HEK293 (cell line): ENCODE data around the gene KCNMB2.

Experiments
- CTCF ChIA-PET: fragments of 350-600 bp; formaldehyde crosslinking; extraction: SDS; loops from one replicate; lab custom pipeline; 2021; ENCODE audit warnings: antibody characterized with exemption; lab: Yijun Ruan, JAX
- POLR2A ChIA-PET: fragments of 300-600 bp; formaldehyde crosslinking; extraction: SDS; loops from one replicate; lab custom pipeline; 2020; ENCODE audit warnings: antibody characterized with exemption, inconsistent platforms; lab: Yijun Ruan, JAX
- H3K27ac ChIP-seq: fragments of 200-500 bp; sonication (Bioruptor generic); 2 replicates; pipeline ENCODE4 v1.5.1; 2014; ENCODE audit warnings: low read depth, low read length, control low read depth, inconsistent platforms; ENCODE audit errors: extremely low read depth
- H3K36me3 ChIP-seq, 2 experiments: fragments of 200-500 bp in 1 of 2; sonication (Bioruptor generic) in 1 of 2; 1 replicate in 1 of 2; 2 replicates in 1 of 2; pipeline ENCODE4 v1.5.1; 2014 to 2017; ENCODE audit warnings: inconsistent platforms in 2 of 2, low read length in 2 of 2; ENCODE audit not compliant: control insufficient read depth in 2 of 2, insufficient read depth in 1 of 2
- H3K4me1 ChIP-seq: fragments of 200-500 bp; sonication (Bioruptor generic); 2 replicates; pipeline ENCODE4 v1.5.1; 2014; ENCODE audit warnings: mild to moderate bottlenecking, low read length, inconsistent platforms; ENCODE audit not compliant: control insufficient read depth, insufficient read depth
- H3K4me3 ChIP-seq: 2 replicates; pipeline ENCODE4 v1.5.1; 2011; ENCODE audit warnings: low read depth, mild to moderate bottlenecking, control low read depth, low read length, moderate library complexity
- H3K9me3 ChIP-seq: fragments of 200-500 bp; sonication (Bioruptor generic); 2 replicates; pipeline ENCODE4 v1.5.1; 2014; ENCODE audit warnings: low read depth, low read length, inconsistent platforms; ENCODE audit not compliant: control insufficient read depth, insufficient read depth
- FEZF1 ChIP-seq: fragments of 450-650 bp; formaldehyde crosslinking; IDR thresholded peaks from 2 replicates; pipeline ENCODE4 v1.5.1; 2016; ENCODE audit warnings: missing biosample characterization, missing genetic modification characterization
- GFI1B ChIP-seq: fragments of 450-650 bp; formaldehyde crosslinking; IDR thresholded peaks from 2 replicates; pipeline ENCODE4 v1.5.1; 2016; ENCODE audit warnings: missing biosample characterization, missing genetic modification characterization
- GLIS1 ChIP-seq: fragments of 450-650 bp; formaldehyde crosslinking; IDR thresholded peaks from 2 replicates; pipeline ENCODE4 v1.5.1; 2016; ENCODE audit warnings: missing biosample characterization, missing genetic modification characterization
- HOXD13 ChIP-seq: sonication (generic); formaldehyde crosslinking; IDR thresholded peaks from 2 replicates; pipeline ENCODE4 v1.8.0; 2022; ENCODE audit warnings: missing genetic modification reagents, borderline replicate concordance
- OSR2 ChIP-seq: fragments of 450-650 bp; formaldehyde crosslinking; IDR thresholded peaks from 2 replicates; pipeline ENCODE4 v1.5.1; 2016; ENCODE audit warnings: missing biosample characterization, missing genetic modification characterization
- WT1 ChIP-seq: fragments of 450-650 bp; formaldehyde crosslinking; IDR thresholded peaks from 2 replicates; pipeline ENCODE4 v1.5.1; 2016; ENCODE audit warnings: missing biosample characterization, missing genetic modification characterization
- YY2 ChIP-seq: fragments of 450-650 bp; formaldehyde crosslinking; IDR thresholded peaks from 2 replicates; pipeline ENCODE4 v1.5.1; 2016; ENCODE audit warnings: missing biosample characterization, missing genetic modification characterization
- ZBTB7A ChIP-seq: fragments of 450-650 bp; formaldehyde crosslinking; IDR thresholded peaks from 2 replicates; pipeline ENCODE4 v1.5.1; 2016; ENCODE audit warnings: low read depth, missing biosample characterization, missing genetic modification characterization
- ZNF16 ChIP-seq: fragments of 450-650 bp; formaldehyde crosslinking; IDR thresholded peaks from 2 replicates; pipeline ENCODE4 v1.5.1; 2016; ENCODE audit warnings: low read depth, missing biosample characterization, missing genetic modification characterization
- ZNF19 ChIP-seq: fragments of 450-650 bp; formaldehyde crosslinking; IDR thresholded peaks from 2 replicates; pipeline ENCODE4; 2016; ENCODE audit warnings: missing biosample characterization, missing genetic modification characterization, low read depth
- ZNF202 ChIP-seq: fragments of 450-650 bp; formaldehyde crosslinking; IDR thresholded peaks from 2 replicates; pipeline ENCODE4 v1.5.1; 2016; ENCODE audit warnings: missing biosample characterization, missing genetic modification characterization, borderline replicate concordance
- ZNF223 ChIP-seq: fragments of 450-650 bp; formaldehyde crosslinking; IDR thresholded peaks from 2 replicates; pipeline ENCODE4 v1.5.1; 2016; ENCODE audit warnings: missing biosample characterization, missing genetic modification characterization
- ZNF292 ChIP-seq: fragments of 450-650 bp; formaldehyde crosslinking; IDR thresholded peaks from 2 replicates; pipeline ENCODE4 v1.5.1; 2016; ENCODE audit warnings: low read depth, missing biosample characterization, missing genetic modification characterization, borderline replicate concordance
- ZNF302 ChIP-seq: fragments of 450-650 bp; formaldehyde crosslinking; IDR thresholded peaks from 2 replicates; pipeline ENCODE4 v1.5.1; 2016; ENCODE audit warnings: missing biosample characterization, missing genetic modification characterization, low read depth
- ZNF354C ChIP-seq: fragments of 450-650 bp; formaldehyde crosslinking; IDR thresholded peaks from 2 replicates; pipeline ENCODE4 v1.5.1; 2016; ENCODE audit warnings: missing biosample characterization, missing genetic modification characterization, low read depth, borderline replicate concordance
- ZNF362 ChIP-seq: fragments of 450-650 bp; formaldehyde crosslinking; IDR thresholded peaks from 2 replicates; pipeline ENCODE4 v1.5.1; 2016; ENCODE audit warnings: missing biosample characterization, missing genetic modification characterization
- ZNF48 ChIP-seq: fragments of 450-650 bp; formaldehyde crosslinking; IDR thresholded peaks from 2 replicates; pipeline ENCODE4 v1.5.1; 2016; ENCODE audit warnings: missing biosample characterization, missing genetic modification characterization
- ZNF529 ChIP-seq: fragments of 450-650 bp; formaldehyde crosslinking; IDR thresholded peaks from 2 replicates; pipeline ENCODE4 v1.5.1; 2017; ENCODE audit warnings: missing genetic modification characterization, missing biosample characterization; ENCODE audit not compliant: insufficient replicate concordance
- ZNF544 ChIP-seq: fragments of 450-650 bp; formaldehyde crosslinking; IDR thresholded peaks from 2 replicates; pipeline ENCODE4 v1.5.0; 2017; ENCODE audit warnings: missing biosample characterization, missing genetic modification characterization
- ZNF558 ChIP-seq: fragments of 450-650 bp; formaldehyde crosslinking; IDR thresholded peaks from 2 replicates; pipeline ENCODE4 v1.5.1; 2016; ENCODE audit warnings: missing biosample characterization, missing genetic modification characterization
- ZNF561 ChIP-seq: fragments of 450-650 bp; IDR thresholded peaks from 2 replicates; pipeline ENCODE4 v1.5.1; 2018; ENCODE audit warnings: missing biosample characterization, missing genetic modification characterization, borderline replicate concordance
- ZNF610 ChIP-seq: fragments of 450-650 bp; formaldehyde crosslinking; IDR thresholded peaks from 2 replicates; pipeline ENCODE4 v1.5.1; 2016; ENCODE audit warnings: missing biosample characterization, missing genetic modification characterization, borderline replicate concordance
- ZNF624 ChIP-seq: fragments of 450-650 bp; formaldehyde crosslinking; IDR thresholded peaks from 2 replicates; pipeline ENCODE4 v1.5.1; 2017; ENCODE audit warnings: missing biosample characterization, missing genetic modification characterization
- ZNF658 ChIP-seq: fragments of 450-650 bp; formaldehyde crosslinking; IDR thresholded peaks from 2 replicates; pipeline ENCODE4; 2016; ENCODE audit warnings: missing biosample characterization, missing genetic modification characterization
- TF ChIP-seq, protein P1 (sequence below): fragments of 450-650 bp; formaldehyde crosslinking; IDR thresholded peaks from 2 replicates; pipeline ENCODE4 v1.5.1; 2017; ENCODE audit warnings: missing biosample characterization, missing genetic modification characterization
- TF ChIP-seq, protein P2 (sequence below): fragments of 450-650 bp; formaldehyde crosslinking; IDR thresholded peaks from 2 replicates; pipeline ENCODE4 v1.5.1; 2016; ENCODE audit warnings: missing biosample characterization, missing genetic modification characterization
- TF ChIP-seq, protein P3 (sequence below): fragments of 450-650 bp; IDR thresholded peaks from 2 replicates; pipeline ENCODE4 v1.5.1; 2018; ENCODE audit warnings: missing biosample characterization, missing genetic modification characterization

The KCNMB2 gene

DNA sequence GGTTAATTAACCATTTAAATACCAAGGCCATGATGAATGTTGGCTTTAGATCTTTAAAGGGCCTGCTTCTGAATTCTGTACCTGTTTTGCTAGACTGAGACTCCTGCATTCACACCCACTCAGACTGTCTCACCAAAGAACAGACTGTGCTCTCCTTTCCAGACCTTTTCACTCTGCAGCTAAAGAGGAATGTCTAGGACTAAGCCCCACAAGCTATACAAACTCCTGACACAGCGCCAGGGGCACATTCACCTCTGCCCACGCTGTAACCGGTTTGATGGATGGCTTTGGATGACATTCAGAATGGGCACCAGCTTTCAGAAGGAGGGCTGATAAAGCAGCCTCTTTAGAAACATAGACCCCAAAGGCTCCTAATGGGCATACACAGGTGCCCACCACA, 200.1 kb downstream of the KCNMB2 start:
- ChIA-PET CTCF (no interaction called here), POLR2A (no interaction called here)
- H3K27ac ChIP-seq: no peak overlapping the region
- H3K9me3 ChIP-seq: no peaks in the 10 kb centered on the region
- no peaks in the 10 kb centered on the region for H3K36me3 ChIP-seq
- H3K4me3 ChIP-seq: no peak overlapping the region
- TF ChIP-seq, protein P1, sequence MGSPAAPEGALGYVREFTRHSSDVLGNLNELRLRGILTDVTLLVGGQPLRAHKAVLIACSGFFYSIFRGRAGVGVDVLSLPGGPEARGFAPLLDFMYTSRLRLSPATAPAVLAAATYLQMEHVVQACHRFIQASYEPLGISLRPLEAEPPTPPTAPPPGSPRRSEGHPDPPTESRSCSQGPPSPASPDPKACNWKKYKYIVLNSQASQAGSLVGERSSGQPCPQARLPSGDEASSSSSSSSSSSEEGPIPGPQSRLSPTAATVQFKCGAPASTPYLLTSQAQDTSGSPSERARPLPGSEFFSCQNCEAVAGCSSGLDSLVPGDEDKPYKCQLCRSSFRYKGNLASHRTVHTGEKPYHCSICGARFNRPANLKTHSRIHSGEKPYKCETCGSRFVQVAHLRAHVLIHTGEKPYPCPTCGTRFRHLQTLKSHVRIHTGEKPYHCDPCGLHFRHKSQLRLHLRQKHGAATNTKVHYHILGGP: no peak
- TF ChIP-seq ZNF624 (tag by site-specific recombination): no peak
- no peak for TF ChIP-seq ZNF16
- no peak for TF ChIP-seq ZNF19
- TF ChIP-seq ZNF48: no peak
- TF ChIP-seq GLIS1 (tag by site-specific recombination): no peak
- no peak for TF ChIP-seq ZNF223 (tag by site-specific recombination)
- TF ChIP-seq ZNF202 (tag by site-specific recombination): no peak
- no peak for TF ChIP-seq WT1 (tag by site-specific recombination)
- TF ChIP-seq ZNF354C (tag by site-specific recombination): no peak
- no peak for TF ChIP-seq ZNF544 (tag by site-specific recombination)
- TF ChIP-seq OSR2 (tag by site-specific recombination): no peak
- TF ChIP-seq ZNF610 (tag by site-specific recombination): no peak
- no peak for TF ChIP-seq ZBTB7A (tag by site-specific recombination)
- TF ChIP-seq ZNF292 (tag by site-specific recombination): no peak
- no peak for TF ChIP-seq HOXD13
- TF ChIP-seq ZNF302 (tag by site-specific recombination): no peak
- no peak for TF ChIP-seq ZNF558
- no peak for TF ChIP-seq GFI1B
- no peaks in the 10 kb centered on the region for H3K4me1 ChIP-seq

DNA sequence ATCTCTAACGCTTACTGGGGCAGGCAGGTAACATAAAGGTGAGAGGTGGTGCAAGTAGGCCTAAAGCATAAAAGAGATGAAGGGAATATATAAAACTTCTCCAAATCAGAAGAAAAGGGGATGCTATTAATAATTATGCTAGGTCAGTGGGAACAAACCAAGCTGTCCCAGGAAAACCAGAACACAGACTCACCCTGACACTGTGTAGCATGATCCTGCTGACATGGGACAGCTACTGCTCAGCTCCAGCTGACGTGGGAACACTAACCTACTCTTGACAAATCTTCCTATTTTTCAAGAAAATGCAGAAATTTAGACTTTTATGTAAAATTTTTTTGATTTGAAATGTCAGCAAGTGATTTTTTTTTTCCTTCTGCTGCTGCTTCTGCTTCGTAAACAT, 203.5 kb downstream of the KCNMB2 start:
- POLR2A ChIA-PET: no interaction called here
- no peak for TF ChIP-seq ZNF529 (tag by site-specific recombination)
- TF ChIP-seq FEZF1 (tag by site-specific recombination): no peak
- TF ChIP-seq, protein P2, sequence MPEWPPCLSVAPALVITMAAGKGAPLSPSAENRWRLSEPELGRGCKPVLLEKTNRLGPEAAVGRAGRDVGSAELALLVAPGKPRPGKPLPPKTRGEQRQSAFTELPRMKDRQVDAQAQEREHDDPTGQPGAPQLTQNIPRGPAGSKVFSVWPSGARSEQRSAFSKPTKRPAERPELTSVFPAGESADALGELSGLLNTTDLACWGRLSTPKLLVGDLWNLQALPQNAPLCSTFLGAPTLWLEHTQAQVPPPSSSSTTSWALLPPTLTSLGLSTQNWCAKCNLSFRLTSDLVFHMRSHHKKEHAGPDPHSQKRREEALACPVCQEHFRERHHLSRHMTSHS (tag by site-specific recombination): no peak
- TF ChIP-seq ZNF561 (tag by site-specific recombination): no peak
- TF ChIP-seq YY2: no peak
- TF ChIP-seq ZNF223 (tag by site-specific recombination): no peak
- TF ChIP-seq ZNF362: no peak
- no peak for TF ChIP-seq ZNF658
- TF ChIP-seq, protein P3, sequence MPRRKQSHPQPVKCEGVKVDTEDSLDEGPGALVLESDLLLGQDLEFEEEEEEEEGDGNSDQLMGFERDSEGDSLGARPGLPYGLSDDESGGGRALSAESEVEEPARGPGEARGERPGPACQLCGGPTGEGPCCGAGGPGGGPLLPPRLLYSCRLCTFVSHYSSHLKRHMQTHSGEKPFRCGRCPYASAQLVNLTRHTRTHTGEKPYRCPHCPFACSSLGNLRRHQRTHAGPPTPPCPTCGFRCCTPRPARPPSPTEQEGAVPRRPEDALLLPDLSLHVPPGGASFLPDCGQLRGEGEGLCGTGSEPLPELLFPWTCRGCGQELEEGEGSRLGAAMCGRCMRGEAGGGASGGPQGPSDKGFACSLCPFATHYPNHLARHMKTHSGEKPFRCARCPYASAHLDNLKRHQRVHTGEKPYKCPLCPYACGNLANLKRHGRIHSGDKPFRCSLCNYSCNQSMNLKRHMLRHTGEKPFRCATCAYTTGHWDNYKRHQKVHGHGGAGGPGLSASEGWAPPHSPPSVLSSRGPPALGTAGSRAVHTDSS (tag by site-specific recombination): no peak
- Histone ChIP-seq H3K27ac (no peak overlapping the region), H3K36me3 (no peaks in the 10 kb centered on the region), H3K4me1 (no peaks in the 10 kb centered on the region), H3K9me3 (no peaks in the 10 kb centered on the region), H3K4me3 (no peak overlapping the region)
- CTCF ChIA-PET: interaction anchor here (0.7 kb wide), 1 partner anchor 1753 kb away, joined by 3 read pairs; no protein-coding TSS in a partner anchor
